GM06990 (cell line): ENCODE measurements around the gene TRIM29.
"Not testable (repeated sequence)": the region's sequence is repeated elsewhere in the genome, so short reads cannot be mapped to it uniquely, and the experiment has no call there.

Experiments used
- DNase-seq: peaks from one replicate; pipeline ENCODE4 v3.0.0-alpha.2; 2011; ENCODE audit not compliant: insufficient read length; ENCODE audit errors: extremely low read depth
- H3K27me3 ChIP-seq: replicated peaks from 2 replicates; pipeline ENCODE4 v1.6.0; 2011; ENCODE audit warnings: low read length; ENCODE audit not compliant: control insufficient read depth, insufficient read depth
- H3K36me3 ChIP-seq: 2 replicates; pipeline ENCODE4 v1.5.1; 2011; ENCODE audit warnings: low read length; ENCODE audit not compliant: control insufficient read depth, insufficient read depth
- H3K4me3 ChIP-seq: replicated peaks from 2 replicates; pipeline ENCODE4 v1.5.1; 2011; ENCODE audit warnings: low read depth, mild to moderate bottlenecking, control low read depth, low read length
- CTCF ChIP-seq: IDR thresholded peaks from 2 replicates; pipeline ENCODE4 v1.5.1; 2011; ENCODE audit warnings: low read length, control low read depth, mild to moderate bottlenecking, inconsistent platforms; ENCODE audit not compliant: insufficient read depth, poor library complexity, severe bottlenecking

TRIM29 gene

GRCh38 chr11:120180551-120181232, 42.8 kb upstream of the TRIM29 start:
- Histone ChIP-seq H3K36me3 (no peaks in the 10 kb centered on the region), H3K4me3 (no peak overlapping the region), H3K27me3 (peaks cover 3% of the 10 kb centered on the region)
- no peak for DNase-seq
- TF ChIP-seq CTCF = no peak

GRCh38 chr11:120180063-120180462, 42.1 kb upstream of the TRIM29 start:
- not testable (repeated sequence) for H3K36me3 ChIP-seq, DNase-seq, H3K4me3 ChIP-seq, H3K27me3 ChIP-seq

- Histone ChIP-seq H3K4me3 (no peak overlapping the region), H3K27me3 (peaks cover 3% of the 10 kb centered on the region), H3K36me3 (no peaks in the 10 kb centered on the region)
- DNase-seq = no peak
- no peak for TF ChIP-seq CTCF
These were observed 41.3 kb upstream of the TRIM29 start for GRCh38 chr11:120179057-120179672.

- Histone ChIP-seq H3K27me3 (peaks cover 3% of the 10 kb centered on the region), H3K4me3 (no peak overlapping the region), H3K36me3 (no peaks in the 10 kb centered on the region)
- DNase-seq = no peak
- TF ChIP-seq CTCF = no peak
These were observed 40.7 kb upstream of the TRIM29 start for GRCh38 chr11:120178561-120179056.

- Histone ChIP-seq H3K27me3 (no peaks in the 10 kb centered on the region; the same call in none of the 2 replicates), H3K36me3 (no peaks in the 10 kb centered on the region), H3K4me3 (no peak overlapping the region)
- no peak for TF ChIP-seq CTCF
- DNase-seq = no peak
These were observed 37.0 kb upstream of the TRIM29 start for GRCh38 chr11:120174866-120175265.

- H3K36me3 ChIP-seq = no peaks in the 10 kb centered on the region
- no peak for TF ChIP-seq CTCF
- no peak overlapping the region for H3K4me3 ChIP-seq
- no peak for DNase-seq
- no peaks in the 10 kb centered on the region; the same call in none of the 2 replicates for H3K27me3 ChIP-seq
These were observed 35.9 kb upstream of the TRIM29 start for GRCh38 chr11:120173807-120174206.
